H1 (cell line): ENCODE results near the gene POGZ. TPM values are rescaled to one million over a fixed set of nuclear protein-coding genes. Genes with fewer than 3 reads are reported as not detected.

Experiments used
- CTCF ChIA-PET: fragments of 300-600 bp; sonication (Branson Sonifier 250); formaldehyde crosslinking; loops from one replicate; lab custom pipeline; 2021; ENCODE audit not compliant: partially characterized antibody; lab: Charles Lee
- POLR2A ChIA-PET: fragments of 300-600 bp; sonication (Branson Sonifier 250); formaldehyde crosslinking; loops from one replicate; lab custom pipeline; 2021; ENCODE audit warnings: inconsistent platforms; ENCODE audit not compliant: partially characterized antibody; lab: Charles Lee
- DNase-seq, 2 experiments: peaks; one replicate each; pipeline versions ENCODE4 v3.0.0 to v3.0.0-alpha.2; 2010 to 2022; ENCODE audit warnings: low spot score in 2 of 2, low read depth in 1 of 2, mixed read lengths in 1 of 2
- FAIRE-seq: peaks from 2 replicates; lab custom pipeline; 2011; peaks lifted over from hg19 to GRCh38; lab: Jason Lieb, UNC
- H2AFZ ChIP-seq: 2 replicates; pipeline ENCODE4 v1.8.1; 2012; ENCODE audit warnings: low read length, inconsistent platforms
- H2AK5ac ChIP-seq: 2 replicates; pipeline ENCODE4 v1.6.1; 2013; ENCODE audit warnings: low read depth, low read length
- H2BK120ac ChIP-seq: replicated peaks from 2 replicates; pipeline ENCODE3; 2013; ENCODE audit warnings: low read depth, low read length, inconsistent platforms
- H2BK12ac ChIP-seq: 2 replicates; pipeline ENCODE4 v1.6.1; 2013; ENCODE audit warnings: low read depth, low read length
- H2BK15ac ChIP-seq: 2 replicates; pipeline ENCODE4 v1.6.1; 2013; ENCODE audit warnings: low read length
- H2BK20ac ChIP-seq: 2 replicates; pipeline ENCODE4 v1.6.1; 2013; ENCODE audit warnings: low read length
- H2BK5ac ChIP-seq: 2 replicates; pipeline ENCODE4 v1.6.1; 2013; ENCODE audit warnings: low read depth, low read length
- H3K14ac ChIP-seq: 2 replicates; pipeline ENCODE4 v1.6.1; 2013; ENCODE audit warnings: inconsistent platforms; ENCODE audit not compliant: insufficient read length
- H3K18ac ChIP-seq: 2 replicates; pipeline ENCODE4 v1.6.1; 2013; ENCODE audit warnings: low read length; ENCODE audit errors: extremely low read depth
- H3K23ac ChIP-seq: 2 replicates; pipeline ENCODE4 v1.6.1; 2013; ENCODE audit warnings: inconsistent platforms; ENCODE audit not compliant: insufficient read length
- H3K23me2 ChIP-seq: 2 replicates; pipeline ENCODE4 v1.6.1; 2013; ENCODE audit warnings: low read depth, low read length
- H3K27ac ChIP-seq: 2 replicates; pipeline ENCODE4 v1.6.1; 2011; ENCODE audit warnings: low read depth, low read length, inconsistent platforms
- H3K27me3 ChIP-seq, 4 experiments: replicated peaks in 1 of 4; 1 replicate in 1 of 4; 2 replicates in 3 of 4; pipeline versions ENCODE4 v1.6.1 to v1.8.1; 2011 to 2013; ENCODE audit warnings: low read length in 3 of 4, mild to moderate bottlenecking in 3 of 4, inconsistent platforms in 2 of 4, mixed read lengths in 2 of 4, moderate library complexity in 1 of 4; ENCODE audit not compliant: control insufficient read depth in 3 of 4, insufficient read depth in 3 of 4; ENCODE audit errors: extremely low read depth in 1 of 4
- H3K36me3 ChIP-seq, 4 experiments: 2 replicates each; pipeline versions ENCODE4 v1.6.1 to v1.8.1; 2011 to 2013; ENCODE audit warnings: mild to moderate bottlenecking in 4 of 4, low read length in 3 of 4, moderate library complexity in 2 of 4, control low read depth in 1 of 4, inconsistent platforms in 1 of 4; ENCODE audit not compliant: insufficient read depth in 4 of 4, control insufficient read depth in 2 of 4
- H3K4ac ChIP-seq: replicated peaks from 2 replicates; pipeline ENCODE3; 2013; ENCODE audit warnings: low read length, low read depth, mixed read lengths, inconsistent platforms; ENCODE audit not compliant: insufficient read length
- H3K4me1 ChIP-seq, 4 experiments: replicated peaks in 1 of 4; 1 replicate in 1 of 4; 2 replicates in 3 of 4; pipeline versions ENCODE4 v1.6.1 to v1.8.1; 2011 to 2013; ENCODE audit warnings: low read length in 3 of 4, inconsistent platforms in 2 of 4, mixed read lengths in 1 of 4; ENCODE audit not compliant: insufficient read depth in 4 of 4, control insufficient read depth in 3 of 4
- H3K4me2 ChIP-seq, 2 experiments: 2 replicates each; pipeline versions ENCODE4 v1.6.1 to v1.8.1; 2011 to 2013; ENCODE audit warnings: low read depth in 2 of 2, low read length in 2 of 2, control low read depth in 1 of 2, inconsistent platforms in 1 of 2, mild to moderate bottlenecking in 1 of 2; ENCODE audit not compliant: insufficient read depth in 1 of 2
- H3K4me3 ChIP-seq, 4 experiments: fragments of 200-600, 300-600 bp in 1 of 4; sonication (generic), shearing (Covaris generic), sonication (Bioruptor Twin) in 1 of 4; 2 replicates each; pipeline versions ENCODE4 v1.5.1 to v1.8.1; 2011 to 2016; ENCODE audit warnings: low read length in 4 of 4, low read depth in 3 of 4, control low read depth in 2 of 4, inconsistent platforms in 2 of 4, mild to moderate bottlenecking in 2 of 4, mixed read lengths in 1 of 4, moderate library complexity in 1 of 4; ENCODE audit not compliant: insufficient read depth in 2 of 4; ENCODE audit errors: extremely low read depth in 1 of 4
- H3K56ac ChIP-seq: replicated peaks from 2 replicates; pipeline ENCODE3; 2013; ENCODE audit warnings: low read depth, mild to moderate bottlenecking, mixed read lengths, low read length, inconsistent platforms; ENCODE audit not compliant: insufficient read length
- H3K79me1 ChIP-seq: 2 replicates; pipeline ENCODE4 v1.6.1; 2013; ENCODE audit warnings: low read depth, low read length, control low read depth
- H3K79me2 ChIP-seq, 2 experiments: 2 replicates each; pipeline versions ENCODE4 v1.6.1 to v1.8.1; 2012 to 2013; ENCODE audit warnings: low read length in 2 of 2, mild to moderate bottlenecking in 2 of 2, inconsistent platforms in 1 of 2; ENCODE audit not compliant: insufficient read depth in 2 of 2, control insufficient read depth in 1 of 2
- H3K9ac ChIP-seq, 4 experiments: replicated peaks in 1 of 4; 1 replicate in 1 of 4; 2 replicates in 3 of 4; pipeline versions ENCODE4 v1.6.1 to v1.8.1; 2011 to 2013; ENCODE audit warnings: low read depth in 3 of 4, low read length in 3 of 4, control low read depth in 2 of 4, mild to moderate bottlenecking in 2 of 4, moderate library complexity in 2 of 4, inconsistent platforms in 1 of 4; ENCODE audit errors: extremely low read depth in 1 of 4
- H3K9me3 ChIP-seq, 2 experiments: 2 replicates each; pipeline versions ENCODE4 v1.6.1 to v1.8.1; 2012 to 2013; ENCODE audit warnings: mild to moderate bottlenecking in 2 of 2, moderate library complexity in 2 of 2, control low read depth in 1 of 2, inconsistent platforms in 1 of 2, low read depth in 1 of 2, low read length in 1 of 2, mixed read lengths in 1 of 2; ENCODE audit not compliant: insufficient read depth in 2 of 2
- H4K20me1 ChIP-seq, 2 experiments: replicated peaks in 1 of 2; 2 replicates each; pipeline versions ENCODE3 to v1.8.1; 2011 to 2013; ENCODE audit warnings: inconsistent platforms in 2 of 2, low read length in 2 of 2, mild to moderate bottlenecking in 1 of 2; ENCODE audit not compliant: insufficient read depth in 2 of 2, control insufficient read depth in 1 of 2
- H4K5ac ChIP-seq: 2 replicates; pipeline ENCODE4 v1.6.1; 2013; ENCODE audit warnings: low read length, low read depth, mixed read lengths, inconsistent platforms; ENCODE audit not compliant: insufficient read length
- H4K8ac ChIP-seq: 2 replicates; pipeline ENCODE4 v1.8.0; 2013; ENCODE audit warnings: mild to moderate bottlenecking, moderate library complexity, low read length, inconsistent platforms; ENCODE audit not compliant: insufficient read depth; ENCODE audit errors: extremely low read depth
- H4K91ac ChIP-seq: replicated peaks from 2 replicates; pipeline ENCODE3; 2013; ENCODE audit warnings: low read length, mixed read lengths, inconsistent platforms; ENCODE audit not compliant: insufficient read length
- ASH2L ChIP-seq: fragments of 200-600, 300-600 bp; sonication (generic); IDR thresholded peaks from one replicate; pipeline ENCODE4 v1.7.1; 2017; ENCODE audit warnings: low read length
- ATF3 ChIP-seq: IDR thresholded peaks from 2 replicates; pipeline ENCODE4 v1.6.1; 2011; ENCODE audit warnings: low read depth, mild to moderate bottlenecking, low read length; ENCODE audit not compliant: insufficient read depth
- JUN ChIP-seq: IDR thresholded peaks from 2 replicates; pipeline ENCODE4 v1.6.1; 2011; ENCODE audit warnings: low read depth, mild to moderate bottlenecking, improper control_type of control experiment, low read length
- WGBS, 2 experiments: shearing (Covaris generic) in 1 of 2; methylation state at CpG; one replicate each; pipeline versions ENCODE4 v1.1.6 to v1.1.7; 2013 to 2015; ENCODE audit warnings: low lambda C conversion rate in 2 of 2, mixed read lengths in 2 of 2, inconsistent platforms in 1 of 2, low coverage in 1 of 2, missing lambda C conversion rate in 1 of 2; ENCODE audit not compliant: insufficient replicate concordance in 2 of 2, insufficient coverage in 1 of 2, insufficient read length in 1 of 2; ENCODE audit errors: extremely low coverage in 1 of 2, missing lambda C conversion rate in 1 of 2; 5-methylcytosine and 5-hydroxymethylcytosine counted together
- polyA plus RNA-seq, 7 experiments: library from polyadenylated mRNA; depleted of rRNA in 3 of 7; stranded (reverse) in 5 of 7; unstranded in 2 of 7; fragments of >200 nt in 5 of 7; fragments of 200-250 nt in 2 of 7; gene quantifications; 1 replicate in 5 of 7; 2 replicates in 1 of 7; 4 replicates in 1 of 7; pipeline versions ENCODE4 v1.2.1 to v1.2.3, GENCODE V29; 2011 to 2013; ENCODE audit warnings: missing spikeins in 2 of 7, mixed read lengths in 2 of 7
- total RNA-seq: library from RNA; stranded (reverse); fragmentation: NEBNext Ultra II Directional; extraction: Animal tissue kit (Norgen Biotek cat#: 25700); gene quantifications from 2 replicates; pipeline ENCODE4 v1.2.1, GENCODE V29; 2021

POGZ gene
- total and polyA plus RNA-seq, 2 of the 8 experiments (the other 6 are each of a cell fraction or from before 2014, with no cell fraction given): 66.4 to 105 TPM

- Histone ChIP-seq H3K4me3 (no peak overlapping the region), H2BK5ac (no peak overlapping the region), H3K4me1 (no peaks in the 10 kb centered on the region), H3K23ac (no peak overlapping the region), H3K23me2 (no peaks in the 10 kb centered on the region), H4K20me1 (no peaks in the 10 kb centered on the region), H3K9ac (no peak overlapping the region), H2AK5ac (no peak overlapping the region), H3K4me2 (no peak overlapping the region), H3K36me3 (no peaks in the 10 kb centered on the region), H4K8ac (no peak overlapping the region), H3K56ac (no peak overlapping the region), H2BK15ac (no peak overlapping the region), H2BK20ac (no peak overlapping the region), H3K18ac (no peak overlapping the region), H2AFZ (no peak overlapping the region), H3K9me3 (0 out of 4 replicates have a peak, but pooled peaks cover 0 to 5% of the 10 kb centered on the region in 2 experiments), H3K79me2 (no peaks in the 10 kb centered on the region), H3K14ac (no peak overlapping the region), H3K4ac (no peak overlapping the region), H3K79me1 (no peaks in the 10 kb centered on the region), H2BK12ac (no peak overlapping the region), H4K5ac (no peak overlapping the region), H3K27ac (no peak overlapping the region), H2BK120ac (no peak overlapping the region), H4K91ac (no peak overlapping the region), H3K27me3 (no peaks in the 10 kb centered on the region)
- ChIA-PET CTCF (interaction anchor here (0.8 to 2.8 kb wide), 7 partner anchors 12 to 90 kb away, joined by 3 to 14 read pairs (median 3); partner anchors contain the start of gene PSMB4), POLR2A (interaction anchor here (1.9 to 2.5 kb wide), 2 partner anchors 12 to 14 kb away, joined by 6 to 10 read pairs; partner anchors contain the start of genes PSMB4 and SELENBP1)
- FAIRE-seq: no peak
- 88% methylated on average over 3 of the region's 3 CpGs; no CpG with 5 or more reads in 1 of the 2 experiments for WGBS, 2 experiments
- TF ChIP-seq ASH2L (no peak), JUN (no peak), ATF3 (no peak)
- DNase-seq: no peak
Observed at GRCh38 chr1:151384584-151384983, 74.7 kb downstream of the POGZ start.
